NCI-H524 treated with DMSO at 0.1 percent for 48 hours (cell line): Measurements from ENCODE around the gene FAM199X.
"Not testable (repeated sequence)": the region's sequence is repeated elsewhere in the genome, so short reads cannot be mapped to it uniquely, and the experiment has no call there.

Experiments
- DNase-seq: peaks from one replicate; lab custom pipeline; 2025; lab: John Stamatoyannopoulos, UW

The FAM199X gene

GRCh38 chrX:104189837-104190236, 23.6 kb downstream of the FAM199X start:
- DNase-seq: no peak

DNA sequence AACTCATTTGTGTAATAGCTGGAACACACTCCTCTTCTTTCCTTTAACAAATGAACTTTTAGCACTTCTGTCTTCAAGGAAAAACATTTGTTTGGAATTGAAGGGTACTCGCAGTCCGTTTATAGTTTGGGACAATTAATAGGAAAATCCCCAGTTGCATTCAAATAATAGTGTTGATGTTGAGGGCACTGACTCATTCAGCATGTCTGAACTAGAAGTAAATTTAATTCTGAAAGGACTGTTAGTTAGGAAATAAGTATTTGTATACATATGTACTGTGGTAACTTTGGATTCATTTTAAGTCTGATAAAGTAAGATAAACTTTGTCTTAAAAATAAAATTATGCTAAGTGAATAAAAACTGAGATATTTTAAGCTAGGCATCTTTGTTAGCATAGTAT, 27.2 kb downstream of the FAM199X start:
- DNase-seq: no peak

DNA sequence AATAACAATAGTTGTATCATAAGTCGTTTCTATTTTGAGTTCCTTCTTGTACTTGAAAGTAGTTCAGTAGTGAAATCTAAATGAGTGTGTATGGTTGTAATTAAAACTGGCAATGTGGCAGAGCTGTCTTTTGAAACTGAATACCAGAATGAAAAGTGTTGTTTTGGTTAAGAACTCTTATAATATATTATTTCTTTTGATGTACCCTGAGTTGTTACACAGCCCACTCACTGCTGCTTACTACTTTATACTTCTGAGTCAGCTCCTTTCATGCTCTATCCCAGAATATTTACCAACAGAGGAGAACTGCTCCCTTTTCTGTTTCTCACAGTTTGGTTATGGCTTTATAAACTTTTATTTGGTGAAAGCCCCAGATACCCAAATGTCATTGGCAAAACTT, 28.8 kb downstream of the FAM199X start:
- DNase-seq: no peak

- DNase-seq: no peak
These were observed 29.3 kb downstream of the FAM199X start for GRCh38 chrX:104195489-104196084.

- DNase-seq: no peak
These were observed 39.3 kb downstream of the FAM199X start for GRCh38 chrX:104205548-104205947.

- DNase-seq: no peak
These were observed 44.9 kb downstream of the FAM199X start for GRCh38 chrX:104211187-104211586.

- not testable (repeated sequence) for DNase-seq
These were observed 63.8 kb downstream of the FAM199X start for GRCh38 chrX:104230060-104230459.
